Natural killer cell (primary cell): ENCODE measurements around the gene SMAD1. TPM values are rescaled to one million over a fixed set of nuclear protein-coding genes. Genes with fewer than 3 reads are reported as not detected.

Experiments
- ATAC-seq, 3 donors: fragments of 150-1000 bp in 2 of 3; fragments of 200-7000 bp in 1 of 3; cut with Tn5 transposase; 1 replicate in 1 of 3; 2 replicates in 2 of 3; pipeline ENCODE4 v1.10.0; 2021; ENCODE audit warnings: mild to moderate bottlenecking in 2 of 3, moderate library complexity in 2 of 3
- DNase-seq, 2 donors: peaks; one replicate each; pipeline versions ENCODE4 v3.0.0 to v3.0.0-alpha.2; 2013 to 2021; ENCODE audit warnings: mixed read lengths in 1 of 2
- H3K27ac ChIP-seq: one replicate; pipeline ENCODE4 v1.5.1; 2013; ENCODE audit warnings: mild to moderate bottlenecking, low read length
- H3K27me3 ChIP-seq: one replicate; pipeline ENCODE4 v1.6.1; 2013; ENCODE audit warnings: low read length; ENCODE audit not compliant: control insufficient read depth, insufficient read depth
- H3K36me3 ChIP-seq: one replicate; pipeline ENCODE4 v1.6.1; 2013; ENCODE audit warnings: low read length; ENCODE audit not compliant: control insufficient read depth, insufficient read depth
- H3K4me1 ChIP-seq: one replicate; pipeline ENCODE4 v1.6.1; 2013; ENCODE audit warnings: low read length; ENCODE audit not compliant: control insufficient read depth, insufficient read depth
- H3K4me3 ChIP-seq: one replicate; pipeline ENCODE4 v1.5.1; 2013; ENCODE audit warnings: low read length
- H3K9me3 ChIP-seq: one replicate; pipeline ENCODE4 v1.6.1; 2013; ENCODE audit warnings: low read length; ENCODE audit not compliant: control insufficient read depth, insufficient read depth
- H3K27ac Mint-ChIP-seq, 2 donors: one replicate each; pipeline ENCODE4 v1.8.0; 2022; ENCODE audit warnings: mild to moderate bottlenecking in 2 of 2, mixed read lengths in 2 of 2, moderate library complexity in 1 of 2
- H3K27me3 Mint-ChIP-seq, 2 donors: one replicate each; pipeline ENCODE4 v1.8.0; 2022; ENCODE audit warnings: low read depth in 2 of 2, mixed read lengths in 2 of 2
- H3K36me3 Mint-ChIP-seq: one replicate; pipeline ENCODE4 v1.8.0; 2022; ENCODE audit warnings: mixed read lengths
- H3K4me1 Mint-ChIP-seq, 2 donors: one replicate each; pipeline ENCODE4 v1.8.0; 2022; ENCODE audit warnings: mixed read lengths in 2 of 2
- H3K4me3 Mint-ChIP-seq: one replicate; pipeline ENCODE4 v1.8.0; 2022; ENCODE audit warnings: mild to moderate bottlenecking, moderate library complexity, mixed read lengths
- H3K9me3 Mint-ChIP-seq, 2 donors: one replicate each; pipeline ENCODE4 v1.8.0; 2022; ENCODE audit warnings: mixed read lengths in 2 of 2
- CTCF ChIP-seq: fragments of 200-600 bp; IDR thresholded peaks from one replicate; pipeline ENCODE4 v1.8.0; 2022; ENCODE audit warnings: antibody characterized with exemption
- WGBS: methylation state at CpG from one replicate; pipeline ENCODE4 v1.1.7; 2013; ENCODE audit warnings: missing lambda C conversion rate; ENCODE audit not compliant: insufficient coverage; 5-methylcytosine and 5-hydroxymethylcytosine counted together
- intact Hi-C: fragments of 100-400 bp; cut with micrococcal nuclease; formaldehyde crosslinking; loops from one replicate; pipeline ENCODE4 v1.14.2; 2022
- total RNA-seq, 4 donors: library from RNA; stranded (reverse); fragments of 120-200 nt in 1 of 4; gene quantifications; one replicate each; pipeline versions ENCODE4 v1.2.3 to v1.2.4, GENCODE V29; 2013 to 2022

Gene SMAD1
- total RNA-seq, 3 donors from 2014 or later (not counting 1 experiment from before 2014, with no cell fraction given), result 2.2 to 12.8 (median 9.9) TPM

GRCh38 chr4:145552181-145552822, 70.6 kb downstream of the SMAD1 start:
- intact Hi-C loops, result no loop called here
- H3K36me3 Mint-ChIP-seq, result no peaks in the 10 kb centered on the region
- peak overlapping the region; percentile 32 for H3K4me3 Mint-ChIP-seq

GRCh38 chr4:145553375-145553774, 71.7 kb downstream of the SMAD1 start:
- no peak for TF ChIP-seq CTCF
- Mint-ChIP-seq H3K4me3 (no peak overlapping the region), H3K36me3 (no peaks in the 10 kb centered on the region), H3K4me1 (peaks cover 10 to 13% of the 10 kb centered on the region in 2 donors), H3K9me3 (no peaks in the 10 kb centered on the region), H3K27ac (no peak overlapping the region), H3K27me3 (no peaks in the 10 kb centered on the region)
- no peak for DNase-seq
- Histone ChIP-seq H3K36me3 (no peaks in the 10 kb centered on the region), H3K4me3 (no peak overlapping the region), H3K27me3 (no peaks in the 10 kb centered on the region), H3K4me1 (no peaks in the 10 kb centered on the region), H3K27ac (no peak overlapping the region), H3K9me3 (no peaks in the 10 kb centered on the region)
- 87% methylated on average over 3 of the region's 4 CpGs for WGBS
- no peak for ATAC-seq
- intact Hi-C loops, result no loop called here

More at GRCh38 chr4:145552181-145552822, 70.6 kb downstream of the SMAD1 start:
- H3K9me3 ChIP-seq, result no peaks in the 10 kb centered on the region
- no peaks in the 10 kb centered on the region for H3K27me3 ChIP-seq
- Mint-ChIP-seq H3K27me3 (no peaks in the 10 kb centered on the region), H3K4me1 (peaks cover 10 to 13% of the 10 kb centered on the region in 2 donors), H3K27ac (peak overlapping the region; percentile 52 to 86), H3K9me3 (no peaks in the 10 kb centered on the region)
- 50% methylated on average over 2 of the region's 4 CpGs for WGBS
- H3K27ac ChIP-seq, result peak overlapping the region; percentile 18
- no peak for TF ChIP-seq CTCF
- DNase-seq (no peak), ATAC-seq (peak; percentile 63 to 79 (median 76))
- no peaks in the 10 kb centered on the region for H3K4me1 ChIP-seq
- H3K36me3 ChIP-seq, result no peaks in the 10 kb centered on the region
- no peak overlapping the region for H3K4me3 ChIP-seq

- Histone ChIP-seq H3K9me3 (no peaks in the 10 kb centered on the region), H3K27me3 (no peaks in the 10 kb centered on the region), H3K36me3 (no peaks in the 10 kb centered on the region), H3K4me3 (no peak overlapping the region), H3K27ac (no peak overlapping the region), H3K4me1 (no peaks in the 10 kb centered on the region)
- intact Hi-C loops, result loop anchor here (5.0 kb wide), 2 partner anchors 72 to 1382 kb away; partner anchors contain the start of gene SMAD1
- ATAC-seq (no peak), DNase-seq (no peak)
- Mint-ChIP-seq H3K4me3 (no peak overlapping the region), H3K9me3 (no peaks in the 10 kb centered on the region), H3K27ac (no peak overlapping the region), H3K36me3 (no peaks in the 10 kb centered on the region), H3K4me1 (peaks cover 10 to 13% of the 10 kb centered on the region in 2 donors), H3K27me3 (no peaks in the 10 kb centered on the region)
- no peak for TF ChIP-seq CTCF
- WGBS, result no CpG with 5 or more reads among the region's 1 CpG
Observed at GRCh38 chr4:145554691-145555090, 73.0 kb downstream of the SMAD1 start.
